WTC11 (cell line): ENCODE data around the gene OR2T6. TPM values are rescaled to one million over a fixed set of nuclear protein-coding genes. Genes with fewer than 3 reads are reported as not detected.

ENCODE experiments used
- ATAC-seq: fragments of 200-7000 bp; cut with Tn5 transposase; 2 replicates; pipeline ENCODE4 v1.10.0; 2021; ENCODE audit warnings: mild to moderate bottlenecking, moderate library complexity
- CTCF ChIA-PET: fragments of 300-600 bp; sonication (Branson Sonifier 250); formaldehyde crosslinking; loops from one replicate; lab custom pipeline; 2021; ENCODE audit warnings: antibody characterized with exemption; lab: Charles Lee
- POLR2A ChIA-PET: fragments of 350-600 bp; sonication (Branson Sonifier 250); formaldehyde crosslinking; loops from one replicate; lab custom pipeline; 2021; ENCODE audit warnings: antibody characterized with exemption; lab: Charles Lee
- DNase-seq: peaks from one replicate; pipeline ENCODE4 v3.0.0; 2021; ENCODE audit warnings: low spot score
- H3K27ac Mint-ChIP-seq: 2 replicates; pipeline ENCODE4 v1.8.0; 2021; ENCODE audit warnings: mixed read lengths
- H3K27me3 Mint-ChIP-seq: 2 replicates; pipeline ENCODE4 v1.8.0; 2021; ENCODE audit warnings: low read depth, mild to moderate bottlenecking, moderate library complexity, mixed read lengths
- H3K36me3 Mint-ChIP-seq: 2 replicates; pipeline ENCODE4 v1.8.0; 2021; ENCODE audit warnings: mixed read lengths
- H3K4me1 Mint-ChIP-seq: 2 replicates; pipeline ENCODE4 v1.8.0; 2022; ENCODE audit warnings: mixed read lengths
- H3K4me3 Mint-ChIP-seq: 2 replicates; pipeline ENCODE4 v1.8.0; 2021; ENCODE audit warnings: mild to moderate bottlenecking, moderate library complexity, mixed read lengths
- H3K9me3 Mint-ChIP-seq: 2 replicates; pipeline ENCODE4 v1.8.0; 2021; ENCODE audit warnings: mixed read lengths
- CREB1 ChIP-seq: sonication (generic); formaldehyde crosslinking; IDR thresholded peaks from 2 replicates; pipeline ENCODE4 v1.8.0; 2023; ENCODE audit warnings: mild to moderate bottlenecking, missing genetic modification reagents
- CREM ChIP-seq: sonication (generic); formaldehyde crosslinking; IDR thresholded peaks from 2 replicates; pipeline ENCODE4 v1.8.1; 2022; ENCODE audit warnings: mild to moderate bottlenecking, missing genetic modification reagents, moderate library complexity
- GABPB1 ChIP-seq: sonication (generic); formaldehyde crosslinking; IDR thresholded peaks from 2 replicates; pipeline ENCODE4 v1.8.1; 2023; ENCODE audit warnings: mild to moderate bottlenecking, missing genetic modification reagents
- GRHL2 ChIP-seq: fragments of 250-450 bp; sonication (Bioruptor Pico); IDR thresholded peaks from 2 replicates; pipeline ENCODE4 v1.8.0; 2022; ENCODE audit warnings: mild to moderate bottlenecking, moderate library complexity; ENCODE audit not compliant: insufficient replicate concordance, severe bottlenecking
- KAT7 ChIP-seq: sonication (generic); formaldehyde crosslinking; IDR thresholded peaks from 2 replicates; pipeline ENCODE4 v1.8.1; 2023; ENCODE audit warnings: missing genetic modification reagents, mild to moderate bottlenecking, borderline replicate concordance
- NFE2L1 ChIP-seq: sonication (generic); formaldehyde crosslinking; IDR thresholded peaks from 2 replicates; pipeline ENCODE4 v1.8.1; 2023; ENCODE audit warnings: missing genetic modification reagents
- NR1H2 ChIP-seq: sonication (generic); formaldehyde crosslinking; IDR thresholded peaks from 2 replicates; pipeline ENCODE4 v1.9.0; 2021; ENCODE audit warnings: mild to moderate bottlenecking, moderate library complexity, missing genetic modification reagents
- NR3C1 ChIP-seq: sonication (generic); formaldehyde crosslinking; conservative IDR thresholded peaks from 2 replicates; pipeline ENCODE4 v1.8.1; 2023; ENCODE audit warnings: low read depth, mild to moderate bottlenecking, missing genetic modification reagents
- RELA ChIP-seq: sonication (generic); formaldehyde crosslinking; IDR thresholded peaks from 2 replicates; pipeline ENCODE4 v1.8.1; 2022; ENCODE audit warnings: missing genetic modification reagents, mild to moderate bottlenecking, borderline replicate concordance
- SMAD3 ChIP-seq: sonication (generic); formaldehyde crosslinking; IDR thresholded peaks from 2 replicates; pipeline ENCODE4 v1.8.0; 2022; ENCODE audit warnings: missing genetic modification reagents, mild to moderate bottlenecking, borderline replicate concordance
- SMAD4 ChIP-seq: sonication (generic); formaldehyde crosslinking; IDR thresholded peaks from 2 replicates; pipeline ENCODE4 v1.8.0; 2022; ENCODE audit warnings: mild to moderate bottlenecking, missing genetic modification reagents
- SP1 ChIP-seq: sonication (generic); formaldehyde crosslinking; conservative IDR thresholded peaks from 2 replicates; pipeline ENCODE4 v1.8.1; 2022; ENCODE audit warnings: missing genetic modification reagents
- TCF7 ChIP-seq: sonication (generic); formaldehyde crosslinking; IDR thresholded peaks from 2 replicates; pipeline ENCODE4 v1.8.0; 2022; ENCODE audit warnings: mild to moderate bottlenecking, low read depth, missing genetic modification reagents, moderate library complexity
- TP53 ChIP-seq: sonication (generic); formaldehyde crosslinking; IDR thresholded peaks from 2 replicates; pipeline ENCODE4 v1.8.1; 2023; ENCODE audit warnings: mild to moderate bottlenecking, missing genetic modification reagents
- ZNF219 ChIP-seq: sonication (generic); formaldehyde crosslinking; IDR thresholded peaks from 2 replicates; pipeline ENCODE4 v1.8.0; 2023; ENCODE audit warnings: missing genetic modification reagents, mild to moderate bottlenecking, borderline replicate concordance
- total RNA-seq: library from RNA; stranded (reverse); gene quantifications from 3 replicates; pipeline ENCODE4 v1.2.3, GENCODE V29; 2021
- TF ChIP-seq, protein P1 (sequence below): sonication (generic); formaldehyde crosslinking; IDR thresholded peaks from 2 replicates; pipeline ENCODE4 v1.8.0; 2022; ENCODE audit warnings: mild to moderate bottlenecking, missing genetic modification reagents
- TF ChIP-seq, protein P2 (sequence below): sonication (generic); formaldehyde crosslinking; IDR thresholded peaks from 2 replicates; pipeline ENCODE4 v1.8.1; 2023; ENCODE audit warnings: mild to moderate bottlenecking, missing genetic modification reagents
- TF ChIP-seq, protein P3 (sequence below): sonication (generic); formaldehyde crosslinking; IDR thresholded peaks from 2 replicates; pipeline ENCODE4 v1.8.0; 2022; ENCODE audit warnings: missing genetic modification reagents
- TF ChIP-seq, protein P4 (sequence below): fragments of 250-450 bp; sonication (Bioruptor Pico); IDR thresholded peaks from 2 replicates; pipeline ENCODE4 v1.9.0; 2021; ENCODE audit warnings: moderate library complexity, mild to moderate bottlenecking, inconsistent platforms, borderline replicate concordance
- TF ChIP-seq, protein P5 (sequence below): fragments of 250-450 bp; sonication (Bioruptor Pico); IDR thresholded peaks from 2 replicates; pipeline ENCODE4 v1.8.0; 2021; ENCODE audit warnings: mild to moderate bottlenecking
- TF ChIP-seq, protein P6 (sequence below): sonication (generic); formaldehyde crosslinking; IDR thresholded peaks from 2 replicates; pipeline ENCODE4 v1.8.1; 2022; ENCODE audit warnings: low read depth, mild to moderate bottlenecking, moderate library complexity, missing genetic modification reagents, borderline replicate concordance
- TF ChIP-seq, protein P7 (sequence below): sonication (generic); formaldehyde crosslinking; IDR thresholded peaks from 2 replicates; pipeline ENCODE4 v1.8.0; 2022; ENCODE audit warnings: mild to moderate bottlenecking, missing genetic modification reagents

The OR2T6 gene
- total RNA-seq, 1 experiment from 2014 or later, result not detected

DNA sequence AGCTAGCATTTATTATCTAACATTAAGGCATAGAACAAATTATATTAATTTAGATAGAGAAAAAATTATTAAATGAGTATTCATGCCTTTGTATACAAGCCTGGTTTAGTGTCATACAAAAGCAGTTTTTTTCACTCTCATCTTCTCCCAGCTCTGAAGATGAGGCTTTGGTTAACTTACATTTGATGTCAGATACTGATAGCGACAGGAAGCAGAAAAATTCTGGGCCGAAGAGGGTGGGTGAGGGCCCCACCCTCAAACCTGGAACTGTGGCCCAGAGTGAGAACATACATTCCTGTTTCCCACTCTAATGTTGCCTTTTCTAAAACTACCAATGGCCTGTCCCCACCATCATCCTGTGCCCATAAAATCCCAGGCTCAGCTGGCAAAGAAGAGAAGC lies 42.3 kb downstream of the OR2T6 start:
- Mint-ChIP-seq H3K9me3 (peaks cover 73% of the 10 kb centered on the region), H3K27me3 (no peaks in the 10 kb centered on the region; the same call in 1 of the 2 replicates), H3K27ac (no peak overlapping the region), H3K4me3 (no peak overlapping the region), H3K4me1 (no peaks in the 10 kb centered on the region), H3K36me3 (peaks cover 59% of the 10 kb centered on the region)
- no peak for ATAC-seq
- ChIA-PET CTCF (no interaction called here), POLR2A (no interaction called here)
- TF ChIP-seq CREM (CRISPR knock-in tag) (no peak), ZNF219 (CRISPR knock-in tag) (no peak), SMAD4 (CRISPR knock-in tag) (no peak), SMAD3 (no peak)
- TF ChIP-seq, protein P1, sequence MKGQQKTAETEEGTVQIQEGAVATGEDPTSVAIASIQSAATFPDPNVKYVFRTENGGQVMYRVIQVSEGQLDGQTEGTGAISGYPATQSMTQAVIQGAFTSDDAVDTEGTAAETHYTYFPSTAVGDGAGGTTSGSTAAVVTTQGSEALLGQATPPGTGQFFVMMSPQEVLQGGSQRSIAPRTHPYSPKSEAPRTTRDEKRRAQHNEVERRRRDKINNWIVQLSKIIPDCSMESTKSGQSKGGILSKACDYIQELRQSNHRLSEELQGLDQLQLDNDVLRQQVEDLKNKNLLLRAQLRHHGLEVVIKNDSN (CRISPR knock-in tag), result no peak
- TF ChIP-seq, protein P2, sequence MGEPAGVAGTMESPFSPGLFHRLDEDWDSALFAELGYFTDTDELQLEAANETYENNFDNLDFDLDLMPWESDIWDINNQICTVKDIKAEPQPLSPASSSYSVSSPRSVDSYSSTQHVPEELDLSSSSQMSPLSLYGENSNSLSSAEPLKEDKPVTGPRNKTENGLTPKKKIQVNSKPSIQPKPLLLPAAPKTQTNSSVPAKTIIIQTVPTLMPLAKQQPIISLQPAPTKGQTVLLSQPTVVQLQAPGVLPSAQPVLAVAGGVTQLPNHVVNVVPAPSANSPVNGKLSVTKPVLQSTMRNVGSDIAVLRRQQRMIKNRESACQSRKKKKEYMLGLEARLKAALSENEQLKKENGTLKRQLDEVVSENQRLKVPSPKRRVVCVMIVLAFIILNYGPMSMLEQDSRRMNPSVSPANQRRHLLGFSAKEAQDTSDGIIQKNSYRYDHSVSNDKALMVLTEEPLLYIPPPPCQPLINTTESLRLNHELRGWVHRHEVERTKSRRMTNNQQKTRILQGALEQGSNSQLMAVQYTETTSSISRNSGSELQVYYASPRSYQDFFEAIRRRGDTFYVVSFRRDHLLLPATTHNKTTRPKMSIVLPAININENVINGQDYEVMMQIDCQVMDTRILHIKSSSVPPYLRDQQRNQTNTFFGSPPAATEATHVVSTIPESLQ (CRISPR knock-in tag), result no peak
- TF ChIP-seq, protein P3, sequence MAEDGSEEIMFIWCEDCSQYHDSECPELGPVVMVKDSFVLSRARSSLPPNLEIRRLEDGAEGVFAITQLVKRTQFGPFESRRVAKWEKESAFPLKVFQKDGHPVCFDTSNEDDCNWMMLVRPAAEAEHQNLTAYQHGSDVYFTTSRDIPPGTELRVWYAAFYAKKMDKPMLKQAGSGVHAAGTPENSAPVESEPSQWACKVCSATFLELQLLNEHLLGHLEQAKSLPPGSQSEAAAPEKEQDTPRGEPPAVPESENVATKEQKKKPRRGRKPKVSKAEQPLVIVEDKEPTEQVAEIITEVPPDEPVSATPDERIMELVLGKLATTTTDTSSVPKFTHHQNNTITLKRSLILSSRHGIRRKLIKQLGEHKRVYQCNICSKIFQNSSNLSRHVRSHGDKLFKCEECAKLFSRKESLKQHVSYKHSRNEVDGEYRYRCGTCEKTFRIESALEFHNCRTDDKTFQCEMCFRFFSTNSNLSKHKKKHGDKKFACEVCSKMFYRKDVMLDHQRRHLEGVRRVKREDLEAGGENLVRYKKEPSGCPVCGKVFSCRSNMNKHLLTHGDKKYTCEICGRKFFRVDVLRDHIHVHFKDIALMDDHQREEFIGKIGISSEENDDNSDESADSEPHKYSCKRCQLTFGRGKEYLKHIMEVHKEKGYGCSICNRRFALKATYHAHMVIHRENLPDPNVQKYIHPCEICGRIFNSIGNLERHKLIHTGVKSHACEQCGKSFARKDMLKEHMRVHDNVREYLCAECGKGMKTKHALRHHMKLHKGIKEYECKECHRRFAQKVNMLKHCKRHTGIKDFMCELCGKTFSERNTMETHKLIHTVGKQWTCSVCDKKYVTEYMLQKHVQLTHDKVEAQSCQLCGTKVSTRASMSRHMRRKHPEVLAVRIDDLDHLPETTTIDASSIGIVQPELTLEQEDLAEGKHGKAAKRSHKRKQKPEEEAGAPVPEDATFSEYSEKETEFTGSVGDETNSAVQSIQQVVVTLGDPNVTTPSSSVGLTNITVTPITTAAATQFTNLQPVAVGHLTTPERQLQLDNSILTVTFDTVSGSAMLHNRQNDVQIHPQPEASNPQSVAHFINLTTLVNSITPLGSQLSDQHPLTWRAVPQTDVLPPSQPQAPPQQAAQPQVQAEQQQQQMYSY (CRISPR knock-in tag), result no peak
- no peak for DNase-seq

DNA sequence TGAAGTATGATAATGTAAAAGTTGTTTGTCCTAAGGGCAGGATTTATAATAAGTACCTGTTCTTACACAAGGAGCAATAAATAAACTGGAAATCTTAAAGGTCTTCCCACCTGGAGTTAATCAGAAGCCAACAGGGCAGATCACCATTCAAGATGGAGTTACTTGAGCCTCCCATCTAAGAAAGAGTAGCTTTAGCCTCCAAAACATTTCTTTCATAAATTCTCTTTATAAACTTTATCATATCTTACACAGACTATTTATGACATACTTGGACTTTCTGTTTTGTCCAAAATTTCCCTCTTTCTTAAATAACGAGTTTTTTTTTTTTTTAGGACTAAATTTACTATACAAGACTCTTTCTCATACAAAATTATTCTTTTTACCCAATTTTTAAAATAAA lies 45.8 kb downstream of the OR2T6 start:
- no peak overlapping the region for H3K4me3 Mint-ChIP-seq
- ChIA-PET POLR2A (no interaction called here), CTCF (no interaction called here)
- no peak overlapping the region for H3K27ac Mint-ChIP-seq
- H3K4me1 Mint-ChIP-seq, result no peaks in the 10 kb centered on the region
- H3K9me3 Mint-ChIP-seq, result peaks cover 67% of the 10 kb centered on the region
- ATAC-seq, result no peak
- H3K27me3 Mint-ChIP-seq, result no peaks in the 10 kb centered on the region; the same call in 1 of the 2 replicates
- peaks cover 53% of the 10 kb centered on the region for H3K36me3 Mint-ChIP-seq
- DNase-seq, result no peak
- no peak for TF ChIP-seq NR3C1
- TF ChIP-seq, protein P4, sequence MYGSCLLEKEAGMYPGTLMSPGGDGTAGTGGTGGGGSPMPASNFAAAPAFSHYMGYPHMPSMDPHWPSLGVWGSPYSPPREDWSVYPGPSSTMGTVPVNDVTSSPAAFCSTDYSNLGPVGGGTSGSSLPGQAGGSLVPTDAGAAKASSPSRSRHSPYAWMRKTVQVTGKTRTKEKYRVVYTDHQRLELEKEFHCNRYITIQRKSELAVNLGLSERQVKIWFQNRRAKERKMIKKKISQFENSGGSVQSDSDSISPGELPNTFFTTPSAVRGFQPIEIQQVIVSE (CRISPR knock-in tag), result no peak
- TF ChIP-seq TP53 (CRISPR knock-in tag), result no peak
- TF ChIP-seq GABPB1 (CRISPR knock-in tag), result no peak
- TF ChIP-seq NFE2L1 (CRISPR knock-in tag), result no peak
- no peak for TF ChIP-seq NR1H2
- TF ChIP-seq KAT7 (CRISPR knock-in tag), result no peak
- TF ChIP-seq, protein P5, sequence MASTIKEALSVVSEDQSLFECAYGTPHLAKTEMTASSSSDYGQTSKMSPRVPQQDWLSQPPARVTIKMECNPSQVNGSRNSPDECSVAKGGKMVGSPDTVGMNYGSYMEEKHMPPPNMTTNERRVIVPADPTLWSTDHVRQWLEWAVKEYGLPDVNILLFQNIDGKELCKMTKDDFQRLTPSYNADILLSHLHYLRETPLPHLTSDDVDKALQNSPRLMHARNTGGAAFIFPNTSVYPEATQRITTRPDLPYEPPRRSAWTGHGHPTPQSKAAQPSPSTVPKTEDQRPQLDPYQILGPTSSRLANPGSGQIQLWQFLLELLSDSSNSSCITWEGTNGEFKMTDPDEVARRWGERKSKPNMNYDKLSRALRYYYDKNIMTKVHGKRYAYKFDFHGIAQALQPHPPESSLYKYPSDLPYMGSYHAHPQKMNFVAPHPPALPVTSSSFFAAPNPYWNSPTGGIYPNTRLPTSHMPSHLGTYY (CRISPR knock-in tag), result no peak
- TF ChIP-seq, protein P3 (CRISPR knock-in tag), result no peak
- TF ChIP-seq TCF7, result no peak
- TF ChIP-seq GRHL2 (CRISPR knock-in tag), result no peak
- TF ChIP-seq CREB1, result no peak
- TF ChIP-seq, protein P6, sequence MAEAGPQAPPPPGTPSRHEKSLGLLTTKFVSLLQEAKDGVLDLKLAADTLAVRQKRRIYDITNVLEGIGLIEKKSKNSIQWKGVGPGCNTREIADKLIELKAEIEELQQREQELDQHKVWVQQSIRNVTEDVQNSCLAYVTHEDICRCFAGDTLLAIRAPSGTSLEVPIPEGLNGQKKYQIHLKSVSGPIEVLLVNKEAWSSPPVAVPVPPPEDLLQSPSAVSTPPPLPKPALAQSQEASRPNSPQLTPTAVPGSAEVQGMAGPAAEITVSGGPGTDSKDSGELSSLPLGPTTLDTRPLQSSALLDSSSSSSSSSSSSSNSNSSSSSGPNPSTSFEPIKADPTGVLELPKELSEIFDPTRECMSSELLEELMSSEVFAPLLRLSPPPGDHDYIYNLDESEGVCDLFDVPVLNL (CRISPR knock-in tag), result no peak
- TF ChIP-seq RELA (CRISPR knock-in tag), result no peak
- TF ChIP-seq, protein P7, sequence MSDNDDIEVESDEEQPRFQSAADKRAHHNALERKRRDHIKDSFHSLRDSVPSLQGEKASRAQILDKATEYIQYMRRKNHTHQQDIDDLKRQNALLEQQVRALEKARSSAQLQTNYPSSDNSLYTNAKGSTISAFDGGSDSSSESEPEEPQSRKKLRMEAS (CRISPR knock-in tag), result no peak
- TF ChIP-seq ZNF219 (CRISPR knock-in tag), result no peak
- TF ChIP-seq SMAD4 (CRISPR knock-in tag), result no peak
- no peak for TF ChIP-seq SP1 (CRISPR knock-in tag)
